HG03280 (cell line): Measurements from ENCODE around the gene IGSF22.
"Not testable (repeated sequence)": the region's sequence is repeated elsewhere in the genome, so short reads cannot be mapped to it uniquely, and the experiment has no call there.

Experiments
- ATAC-seq: cut with Tn5 transposase; IDR thresholded peaks from one replicate; pipeline ENCODE4 v1.9.1; 2021; ENCODE audit warnings: mild to moderate bottlenecking, moderate library complexity; ENCODE audit not compliant: unreplicated experiment

IGSF22 gene

GRCh38 chr11:18692941-18693760, 32.8 kb downstream of the IGSF22 start:
- no peak for ATAC-seq

GRCh38 chr11:18691467-18692140, 34.4 kb downstream of the IGSF22 start:
- ATAC-seq, result not testable (repeated sequence)

- no peak for ATAC-seq
These were observed 41.7 kb downstream of the IGSF22 start for GRCh38 chr11:18684267-18684666.

- no peak for ATAC-seq
These were observed 43.5 kb downstream of the IGSF22 start for GRCh38 chr11:18682466-18682865.

- ATAC-seq, result not testable (repeated sequence)
These were observed 44.0 kb downstream of the IGSF22 start for GRCh38 chr11:18681949-18682348.

- ATAC-seq, result no peak
These were observed 48.4 kb downstream of the IGSF22 start for GRCh38 chr11:18677560-18677959.

- ATAC-seq, result no peak
These were observed 49.2 kb downstream of the IGSF22 start for GRCh38 chr11:18676803-18677202.

GRCh38 chr11:18672209-18672608, 53.8 kb downstream of the IGSF22 start:
- ATAC-seq, result not testable (repeated sequence)

- no peak for ATAC-seq
These were observed 54.7 kb downstream of the IGSF22 start for GRCh38 chr11:18671246-18671645.

- no peak for ATAC-seq
These were observed 56.3 kb downstream of the IGSF22 start for GRCh38 chr11:18669711-18670110.

GRCh38 chr11:18669219-18669596, 56.8 kb downstream of the IGSF22 start:
- ATAC-seq, result no peak

- ATAC-seq, result no peak
These were observed 57.9 kb downstream of the IGSF22 start for GRCh38 chr11:18668131-18668530.

- ATAC-seq, result not testable (repeated sequence)
These were observed 60.6 kb downstream of the IGSF22 start for GRCh38 chr11:18665353-18665872.

- ATAC-seq, result no peak
These were observed 68.3 kb downstream of the IGSF22 start for GRCh38 chr11:18657673-18658072.
